ENCODE data around the gene GALNT1.

- TF ChIP-seq CTCF (IDR thresholded peaks at IDR 0.05; ENCODE audit: insufficient read depth, low read length, poor library complexity, severe bottlenecking) (no peak), EZH2phosphoT487 (conservative IDR thresholded peaks at IDR 0.05; ENCODE audit: low read length) (no peak)
Observed at GRCh38 chr18:35691625-35692024, 110.1 kb downstream of the GALNT1 start.

Measured in SU-DHL-6 (cell line).